ENCODE data around the gene VAPB.

Gene VAPB

DNA sequence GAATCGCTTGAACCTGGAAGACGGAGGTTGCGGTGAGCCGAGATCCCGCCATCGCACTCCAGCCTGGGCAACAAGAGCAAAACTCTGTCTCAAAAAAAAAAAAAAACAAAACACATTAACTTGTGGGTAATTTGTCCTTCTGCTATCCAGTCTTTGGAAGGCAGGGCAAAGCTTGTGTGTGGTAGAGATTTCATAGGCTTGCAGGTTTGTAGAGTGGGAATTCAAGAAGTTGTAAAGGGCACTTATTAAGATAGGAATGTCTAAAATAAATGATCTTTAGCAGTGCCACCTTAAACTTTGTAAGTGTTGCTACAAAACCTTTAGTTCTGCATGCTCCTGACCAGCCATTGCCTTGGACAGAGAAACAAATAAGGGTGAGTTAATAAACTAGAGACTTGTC is 8.4 kb downstream of the VAPB start:
- no peak overlapping the region for H3K4me3 ChIP-seq (ENCODE audit: low read depth, low read length)
- no peak for DNase-seq (ENCODE audit: low read depth)
- TF ChIP-seq, protein P1, sequence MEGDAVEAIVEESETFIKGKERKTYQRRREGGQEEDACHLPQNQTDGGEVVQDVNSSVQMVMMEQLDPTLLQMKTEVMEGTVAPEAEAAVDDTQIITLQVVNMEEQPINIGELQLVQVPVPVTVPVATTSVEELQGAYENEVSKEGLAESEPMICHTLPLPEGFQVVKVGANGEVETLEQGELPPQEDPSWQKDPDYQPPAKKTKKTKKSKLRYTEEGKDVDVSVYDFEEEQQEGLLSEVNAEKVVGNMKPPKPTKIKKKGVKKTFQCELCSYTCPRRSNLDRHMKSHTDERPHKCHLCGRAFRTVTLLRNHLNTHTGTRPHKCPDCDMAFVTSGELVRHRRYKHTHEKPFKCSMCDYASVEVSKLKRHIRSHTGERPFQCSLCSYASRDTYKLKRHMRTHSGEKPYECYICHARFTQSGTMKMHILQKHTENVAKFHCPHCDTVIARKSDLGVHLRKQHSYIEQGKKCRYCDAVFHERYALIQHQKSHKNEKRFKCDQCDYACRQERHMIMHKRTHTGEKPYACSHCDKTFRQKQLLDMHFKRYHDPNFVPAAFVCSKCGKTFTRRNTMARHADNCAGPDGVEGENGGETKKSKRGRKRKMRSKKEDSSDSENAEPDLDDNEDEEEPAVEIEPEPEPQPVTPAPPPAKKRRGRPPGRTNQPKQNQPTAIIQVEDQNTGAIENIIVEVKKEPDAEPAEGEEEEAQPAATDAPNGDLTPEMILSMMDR (IDR thresholded peaks at IDR 0.05; ENCODE audit: control insufficient read depth, extremely low read depth, insufficient read depth) = no peak

DNA sequence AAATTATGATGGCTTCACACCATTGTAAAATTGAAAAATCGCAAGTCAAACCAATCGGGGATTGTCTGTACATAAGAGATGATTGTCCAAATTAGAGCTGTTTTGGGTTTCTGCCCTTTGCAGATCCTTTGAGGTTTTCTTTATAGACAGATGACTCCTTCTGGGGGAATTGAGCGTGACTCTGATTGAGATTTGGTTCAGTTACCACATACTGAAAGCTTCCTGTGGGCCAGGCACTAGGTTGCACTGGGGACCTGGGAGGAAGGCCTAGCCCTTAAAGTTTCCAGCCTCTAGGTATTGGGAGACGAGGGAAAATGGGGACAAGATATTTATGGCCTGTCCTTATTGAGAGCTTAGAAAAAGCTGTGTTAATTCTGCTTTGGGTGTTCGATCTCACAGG is 9.2 kb downstream of the VAPB start:
- TF ChIP-seq, protein P1 (IDR thresholded peaks at IDR 0.05; ENCODE audit: control insufficient read depth, extremely low read depth, insufficient read depth) = no peak
- no peak for DNase-seq (ENCODE audit: low read depth)
- H3K4me3 ChIP-seq (ENCODE audit: low read depth, low read length) = no peak overlapping the region

DNA sequence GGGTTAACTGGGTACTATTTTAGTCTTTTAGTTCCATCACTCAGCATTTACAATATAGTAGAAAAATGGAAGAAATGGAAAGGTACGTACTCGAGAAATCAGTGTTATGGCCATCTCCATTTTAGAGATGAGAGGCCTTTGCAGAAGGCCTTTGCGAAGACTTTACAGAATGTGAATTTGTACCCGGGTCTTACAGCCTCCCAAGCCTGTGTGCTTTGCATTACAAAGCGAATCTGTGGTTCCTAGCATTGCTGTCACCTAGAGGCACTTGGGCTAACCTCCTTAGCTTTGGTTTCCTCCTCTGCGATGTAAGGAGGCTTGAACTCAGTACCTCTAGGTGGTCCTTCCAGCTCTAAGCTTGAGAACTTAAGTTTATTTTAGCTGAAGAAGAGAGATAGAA is 10.9 kb downstream of the VAPB start:
- no peak for DNase-seq (ENCODE audit: low read depth)
- TF ChIP-seq, protein P1 (IDR thresholded peaks at IDR 0.05; ENCODE audit: control insufficient read depth, extremely low read depth, insufficient read depth) = no peak
- H3K4me3 ChIP-seq (ENCODE audit: low read depth, low read length) = no peak overlapping the region

DNA sequence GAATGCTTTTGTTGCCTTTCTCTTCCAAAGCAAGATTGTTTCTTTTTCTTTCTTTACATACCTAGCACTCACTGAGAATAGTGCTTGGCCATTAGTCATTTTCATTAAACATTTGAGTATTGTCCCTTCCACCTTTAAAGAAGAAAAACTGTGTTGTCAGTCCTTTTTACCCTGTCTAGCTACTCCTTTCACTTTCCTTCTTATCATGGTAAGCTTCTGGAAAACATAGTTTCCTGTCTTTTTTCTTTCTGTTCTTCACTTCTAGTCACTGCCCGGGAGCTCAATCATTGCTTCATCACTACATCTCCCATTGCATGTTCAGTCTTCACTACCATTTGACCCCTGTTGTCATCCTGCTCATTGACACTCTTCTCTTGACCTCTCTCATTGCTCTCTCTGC is 12.1 kb downstream of the VAPB start:
- DNase-seq (ENCODE audit: low read depth) = no peak
- no peak overlapping the region for H3K4me3 ChIP-seq (ENCODE audit: low read depth, low read length)
- TF ChIP-seq, protein P1 (IDR thresholded peaks at IDR 0.05; ENCODE audit: control insufficient read depth, extremely low read depth, insufficient read depth) = no peak

DNA sequence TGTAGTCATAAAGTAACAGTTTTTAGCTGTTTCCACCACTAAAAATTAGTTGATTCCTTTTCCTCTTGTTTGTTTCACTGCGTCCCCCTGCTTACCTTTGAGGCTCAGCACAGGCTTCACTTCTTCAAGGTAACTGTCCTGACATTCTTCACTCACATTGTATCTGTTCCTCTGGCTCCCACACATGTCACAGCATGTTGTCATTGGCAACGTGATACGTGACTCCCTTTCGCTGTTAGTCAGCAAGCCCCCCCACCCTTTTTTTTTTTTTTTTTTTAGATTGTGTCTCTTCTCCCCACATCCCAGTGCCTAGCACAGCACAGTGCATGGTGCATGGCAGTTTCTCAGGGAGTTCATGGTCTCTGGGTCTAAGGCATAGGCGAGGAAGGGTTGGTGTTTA is 13.3 kb downstream of the VAPB start:
- no peak for DNase-seq (ENCODE audit: low read depth)
- no peak overlapping the region for H3K4me3 ChIP-seq (ENCODE audit: low read depth, low read length)
- TF ChIP-seq, protein P1 (IDR thresholded peaks at IDR 0.05; ENCODE audit: control insufficient read depth, extremely low read depth, insufficient read depth) = no peak

DNA sequence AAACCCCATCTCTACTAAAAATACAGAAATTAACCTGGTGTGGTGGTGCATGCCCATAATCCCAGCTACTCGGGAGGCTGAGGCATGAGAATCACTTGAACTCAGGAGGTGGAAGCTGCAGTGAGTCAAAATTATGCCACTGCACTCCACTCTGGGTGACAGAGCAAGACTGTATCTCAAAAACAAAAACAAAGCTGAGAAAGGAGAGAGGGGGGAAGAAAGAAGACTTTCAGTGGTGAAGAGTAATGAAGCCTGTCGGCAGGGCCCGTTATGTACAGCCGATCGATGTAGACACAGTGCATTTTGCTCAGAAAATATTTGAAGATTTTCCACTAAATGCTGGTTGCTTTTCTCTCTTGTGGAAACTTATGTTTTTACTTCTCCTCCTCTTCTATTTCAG is 13.8 kb downstream of the VAPB start:
- TF ChIP-seq, protein P1 (IDR thresholded peaks at IDR 0.05; ENCODE audit: control insufficient read depth, extremely low read depth, insufficient read depth) = no peak
- H3K4me3 ChIP-seq (ENCODE audit: low read depth, low read length) = no peak overlapping the region
- DNase-seq (ENCODE audit: low read depth) = no peak

DNA sequence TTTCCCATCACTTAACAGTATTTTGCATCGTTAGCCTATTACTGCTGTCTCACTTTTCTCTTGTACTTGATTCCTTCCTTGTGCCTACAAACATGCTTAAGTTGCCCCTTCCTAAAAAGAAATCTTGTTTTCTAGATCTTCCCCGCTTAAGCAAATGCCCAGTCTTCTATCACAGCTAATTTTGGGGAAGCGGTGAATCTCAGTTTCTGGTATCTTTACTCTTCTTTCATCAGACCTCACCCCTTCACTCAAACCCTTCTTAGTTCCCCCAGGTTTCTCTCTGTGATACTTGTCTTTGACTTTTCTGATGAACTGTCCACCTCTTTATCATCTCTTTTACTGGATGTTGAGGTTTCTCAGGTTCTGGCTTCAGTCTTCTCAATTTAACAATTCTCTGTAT is 14.2 kb downstream of the VAPB start:
- TF ChIP-seq, protein P1 (IDR thresholded peaks at IDR 0.05; ENCODE audit: control insufficient read depth, extremely low read depth, insufficient read depth) = no peak
- DNase-seq (ENCODE audit: low read depth) = no peak
- no peak overlapping the region for H3K4me3 ChIP-seq (ENCODE audit: low read depth, low read length)

Measured in LNCaP clone FGC (cell line).